ENCODE measurements around the gene AHRR. TPM values are rescaled to one million over a fixed set of nuclear protein-coding genes. Genes with fewer than 3 reads are reported as not detected.
"Not testable (repeated sequence)": the region's sequence is repeated elsewhere in the genome, so short reads cannot be mapped to it uniquely, and the experiment has no call there.

AHRR gene
- total RNA-seq, 1 donor from 2014 or later = 23.9 TPM

GRCh38 chr5:375921-376798 lies 54.6 kb downstream of the AHRR start:
- no peak for DNase-seq (ENCODE audit: extremely low read depth, low read depth, low spot score)

GRCh38 chr5:376799-377325 lies 55.3 kb downstream of the AHRR start:
- no peak for DNase-seq (ENCODE audit: extremely low read depth, low read depth, low spot score)

GRCh38 chr5:377326-377981 lies 55.9 kb downstream of the AHRR start:
- no peak for DNase-seq (ENCODE audit: extremely low read depth, low read depth, low spot score)

GRCh38 chr5:378301-378891 lies 56.9 kb downstream of the AHRR start:
- DNase-seq (ENCODE audit: extremely low read depth, low read depth, low spot score) = no peak

GRCh38 chr5:378976-379742 lies 57.6 kb downstream of the AHRR start:
- DNase-seq (ENCODE audit: extremely low read depth, low read depth, low spot score) = no peak

- no peak for DNase-seq (ENCODE audit: extremely low read depth, low read depth, low spot score)
Measured at GRCh38 chr5:380701-381309, 59.3 kb downstream of the AHRR start.

GRCh38 chr5:383066-383465 lies 61.6 kb downstream of the AHRR start:
- no peak for DNase-seq (ENCODE audit: extremely low read depth, low read depth, low spot score)

GRCh38 chr5:383621-384020 lies 62.1 kb downstream of the AHRR start:
- no peak for DNase-seq (ENCODE audit: extremely low read depth, low read depth, low spot score)

- not testable (repeated sequence) for DNase-seq (ENCODE audit: extremely low read depth, low read depth, low spot score)
Measured at GRCh38 chr5:384576-384975, 63.1 kb downstream of the AHRR start.

- no peak for DNase-seq (ENCODE audit: extremely low read depth, low read depth, low spot score)
Measured at GRCh38 chr5:385321-385720, 63.8 kb downstream of the AHRR start.

GRCh38 chr5:386432-387341 lies 65.2 kb downstream of the AHRR start:
- no peak for DNase-seq (ENCODE audit: extremely low read depth, low read depth, low spot score)

GRCh38 chr5:387491-388265 lies 66.2 kb downstream of the AHRR start:
- DNase-seq (ENCODE audit: extremely low read depth, low read depth, low spot score) = no peak

GRCh38 chr5:388266-389196 lies 67.0 kb downstream of the AHRR start:
- no peak for DNase-seq (ENCODE audit: extremely low read depth, low read depth, low spot score)

- DNase-seq (ENCODE audit: extremely low read depth, low read depth, low spot score) = no peak
Measured at GRCh38 chr5:389197-389821, 67.8 kb downstream of the AHRR start.

GRCh38 chr5:389891-390622 lies 68.5 kb downstream of the AHRR start:
- no peak for DNase-seq (ENCODE audit: extremely low read depth, low read depth, low spot score)
